DND-41 (cell line): Measurements from ENCODE around the gene ABCG5.
A peak's percentile ranks its signal among the peaks of the same experiment; 100 is the strongest.

Experiments used
- ATAC-seq: fragments of 200-7000 bp; cut with Tn5 transposase; 3 replicates; pipeline ENCODE4 v1.9.1; 2021; ENCODE audit warnings: low read depth; ENCODE audit not compliant: insufficient read depth
- DNase-seq: peaks from one replicate; pipeline ENCODE4 v3.0.0-alpha.2; 2020
- H2AFZ ChIP-seq: 2 replicates; pipeline ENCODE4 v1.6.0; 2012; ENCODE audit warnings: low read depth, low read length
- H3K27ac ChIP-seq: 2 replicates; pipeline ENCODE4 v1.5.1; 2012; ENCODE audit warnings: low read length, inconsistent platforms
- H3K27me3 ChIP-seq: fragments of 200-600 bp; sonication (generic); 2 replicates; pipeline ENCODE4 v1.6.0; 2012; ENCODE audit warnings: low read length, mild to moderate bottlenecking, inconsistent platforms; ENCODE audit not compliant: insufficient read depth, poor library complexity
- H3K36me3 ChIP-seq: 2 replicates; pipeline ENCODE4 v1.5.1; 2012; ENCODE audit warnings: low read length, inconsistent platforms; ENCODE audit not compliant: insufficient read depth
- H3K4me1 ChIP-seq: 2 replicates; pipeline ENCODE4 v1.5.1; 2012; ENCODE audit warnings: mild to moderate bottlenecking, low read length; ENCODE audit not compliant: insufficient read depth
- H3K4me2 ChIP-seq: 2 replicates; pipeline ENCODE4 v1.6.0; 2012; ENCODE audit warnings: mild to moderate bottlenecking, moderate library complexity, low read length, inconsistent platforms; ENCODE audit not compliant: insufficient read depth
- H3K4me3 ChIP-seq, 2 experiments: fragments of 200-600 bp in 1 of 2; shearing (Covaris generic) in 1 of 2; 2 replicates each; pipeline ENCODE4 v1.5.1; 2012 to 2016; ENCODE audit warnings: inconsistent platforms in 2 of 2, low read length in 2 of 2, mild to moderate bottlenecking in 2 of 2, low read depth in 1 of 2, moderate library complexity in 1 of 2
- H3K79me2 ChIP-seq: 2 replicates; pipeline ENCODE4 v1.6.0; 2012; ENCODE audit warnings: low read length, inconsistent platforms; ENCODE audit not compliant: insufficient read depth
- H3K9ac ChIP-seq: 2 replicates; pipeline ENCODE4 v1.6.0; 2012; ENCODE audit warnings: low read depth, mild to moderate bottlenecking, inconsistent platforms, low read length, moderate library complexity
- H3K9me3 ChIP-seq: 2 replicates; pipeline ENCODE4 v1.5.1; 2012; ENCODE audit warnings: low read length, moderate library complexity, mild to moderate bottlenecking, inconsistent platforms; ENCODE audit not compliant: insufficient read depth, severe bottlenecking
- H4K20me1 ChIP-seq: 2 replicates; pipeline ENCODE4 v1.6.0; 2012; ENCODE audit warnings: low read length; ENCODE audit not compliant: insufficient read depth
- EZH2 ChIP-seq: IDR thresholded peaks from 3 replicates; pipeline ENCODE4 v1.6.1; 2012; ENCODE audit warnings: borderline replicate concordance, low read depth, mild to moderate bottlenecking, moderate library complexity, low read length, inconsistent platforms; ENCODE audit not compliant: severe bottlenecking
- TF ChIP-seq, protein P1 (sequence below): IDR thresholded peaks from 2 replicates; pipeline ENCODE4 v1.5.1; 2012; ENCODE audit warnings: borderline replicate concordance, low read length, moderate library complexity, mild to moderate bottlenecking; ENCODE audit not compliant: poor library complexity, severe bottlenecking; ENCODE audit errors: extremely low read depth

Gene ABCG5

DNA sequence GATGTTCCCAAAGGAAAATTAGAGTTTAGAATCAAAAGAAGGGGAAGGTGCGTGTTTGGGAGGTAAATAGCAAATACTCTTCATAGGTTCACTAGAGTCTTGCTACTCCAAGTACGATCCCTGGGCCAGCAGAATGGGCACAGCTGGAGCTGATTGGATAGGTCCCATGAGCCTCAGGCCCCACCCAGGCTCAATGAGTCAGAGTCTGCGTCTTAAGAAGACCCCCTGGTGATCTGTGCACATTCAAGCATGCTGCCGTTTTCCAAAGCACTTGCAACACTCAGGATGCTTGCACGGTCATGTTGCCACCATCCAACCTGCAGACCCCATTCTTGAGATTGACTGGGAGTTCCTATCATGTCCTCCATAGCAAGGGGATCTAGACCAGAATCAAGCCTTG is 40.6 kb upstream of the ABCG5 start:
- Histone ChIP-seq H3K79me2 (no peaks in the 10 kb centered on the region), H3K4me3 (no peak overlapping the region), H3K4me2 (no peak overlapping the region), H3K4me1 (no peaks in the 10 kb centered on the region), H3K9me3 (no peaks in the 10 kb centered on the region), H2AFZ (no peak overlapping the region), H3K36me3 (no peaks in the 10 kb centered on the region), H3K27me3 (no peaks in the 10 kb centered on the region), H4K20me1 (no peaks in the 10 kb centered on the region), H3K9ac (no peak overlapping the region), H3K27ac (no peak overlapping the region)
- ATAC-seq = no peak
- TF ChIP-seq, protein P1, sequence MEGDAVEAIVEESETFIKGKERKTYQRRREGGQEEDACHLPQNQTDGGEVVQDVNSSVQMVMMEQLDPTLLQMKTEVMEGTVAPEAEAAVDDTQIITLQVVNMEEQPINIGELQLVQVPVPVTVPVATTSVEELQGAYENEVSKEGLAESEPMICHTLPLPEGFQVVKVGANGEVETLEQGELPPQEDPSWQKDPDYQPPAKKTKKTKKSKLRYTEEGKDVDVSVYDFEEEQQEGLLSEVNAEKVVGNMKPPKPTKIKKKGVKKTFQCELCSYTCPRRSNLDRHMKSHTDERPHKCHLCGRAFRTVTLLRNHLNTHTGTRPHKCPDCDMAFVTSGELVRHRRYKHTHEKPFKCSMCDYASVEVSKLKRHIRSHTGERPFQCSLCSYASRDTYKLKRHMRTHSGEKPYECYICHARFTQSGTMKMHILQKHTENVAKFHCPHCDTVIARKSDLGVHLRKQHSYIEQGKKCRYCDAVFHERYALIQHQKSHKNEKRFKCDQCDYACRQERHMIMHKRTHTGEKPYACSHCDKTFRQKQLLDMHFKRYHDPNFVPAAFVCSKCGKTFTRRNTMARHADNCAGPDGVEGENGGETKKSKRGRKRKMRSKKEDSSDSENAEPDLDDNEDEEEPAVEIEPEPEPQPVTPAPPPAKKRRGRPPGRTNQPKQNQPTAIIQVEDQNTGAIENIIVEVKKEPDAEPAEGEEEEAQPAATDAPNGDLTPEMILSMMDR = no peak
- TF ChIP-seq EZH2 = no peak
- DNase-seq = no peak

- no peaks in the 10 kb centered on the region for H3K9me3 ChIP-seq
- H3K4me1 ChIP-seq = no peaks in the 10 kb centered on the region
- H3K27me3 ChIP-seq = no peaks in the 10 kb centered on the region
- H4K20me1 ChIP-seq = no peaks in the 10 kb centered on the region
- no peak overlapping the region for H3K4me3 ChIP-seq
- no peak overlapping the region for H3K9ac ChIP-seq
- ATAC-seq (peak; percentile 89), DNase-seq (peak; percentile 69)
- no peak overlapping the region for H3K4me2 ChIP-seq
- H2AFZ ChIP-seq = no peak overlapping the region
- TF ChIP-seq, protein P1 = peak; percentile 98
- no peak for TF ChIP-seq EZH2
- no peak overlapping the region for H3K27ac ChIP-seq
- H3K79me2 ChIP-seq = no peaks in the 10 kb centered on the region
- no peaks in the 10 kb centered on the region for H3K36me3 ChIP-seq
Measured at GRCh38 chr2:43877782-43878464, 39.3 kb upstream of the ABCG5 start.

- no peak for TF ChIP-seq EZH2
- TF ChIP-seq, protein P1 = no peak
- Histone ChIP-seq H3K4me3 (no peak overlapping the region), H4K20me1 (no peaks in the 10 kb centered on the region), H3K27ac (no peak overlapping the region), H3K27me3 (no peaks in the 10 kb centered on the region), H3K9me3 (no peaks in the 10 kb centered on the region), H3K4me2 (no peak overlapping the region), H3K79me2 (no peaks in the 10 kb centered on the region), H3K36me3 (no peaks in the 10 kb centered on the region), H2AFZ (no peak overlapping the region), H3K9ac (no peak overlapping the region), H3K4me1 (no peaks in the 10 kb centered on the region)
- DNase-seq (no peak), ATAC-seq (no peak)
Measured at GRCh38 chr2:43874776-43875451, 36.3 kb upstream of the ABCG5 start.
